WTC11 (cell line): ENCODE measurements around the gene PTPRG. TPM values are rescaled to one million over a fixed set of nuclear protein-coding genes. Genes with fewer than 3 reads are reported as not detected.
A peak's percentile ranks its signal among the peaks of the same experiment; 100 is the strongest.

ENCODE experiments used
- ATAC-seq: fragments of 200-7000 bp; cut with Tn5 transposase; 2 replicates; pipeline ENCODE4 v1.10.0; 2021; ENCODE audit warnings: mild to moderate bottlenecking, moderate library complexity
- CTCF ChIA-PET: fragments of 300-600 bp; sonication (Branson Sonifier 250); formaldehyde crosslinking; loops from one replicate; lab custom pipeline; 2021; ENCODE audit warnings: antibody characterized with exemption; lab: Charles Lee
- POLR2A ChIA-PET: fragments of 350-600 bp; sonication (Branson Sonifier 250); formaldehyde crosslinking; loops from one replicate; lab custom pipeline; 2021; ENCODE audit warnings: antibody characterized with exemption; lab: Charles Lee
- DNase-seq: peaks from one replicate; pipeline ENCODE4 v3.0.0; 2021; ENCODE audit warnings: low spot score
- H3K27ac Mint-ChIP-seq: 2 replicates; pipeline ENCODE4 v1.8.0; 2021; ENCODE audit warnings: mixed read lengths
- H3K27me3 Mint-ChIP-seq: 2 replicates; pipeline ENCODE4 v1.8.0; 2021; ENCODE audit warnings: low read depth, mild to moderate bottlenecking, moderate library complexity, mixed read lengths
- H3K36me3 Mint-ChIP-seq: 2 replicates; pipeline ENCODE4 v1.8.0; 2021; ENCODE audit warnings: mixed read lengths
- H3K4me1 Mint-ChIP-seq: 2 replicates; pipeline ENCODE4 v1.8.0; 2022; ENCODE audit warnings: mixed read lengths
- H3K4me3 Mint-ChIP-seq: 2 replicates; pipeline ENCODE4 v1.8.0; 2021; ENCODE audit warnings: mild to moderate bottlenecking, moderate library complexity, mixed read lengths
- H3K9me3 Mint-ChIP-seq: 2 replicates; pipeline ENCODE4 v1.8.0; 2021; ENCODE audit warnings: mixed read lengths
- AFF4 ChIP-seq: sonication (generic); formaldehyde crosslinking; IDR thresholded peaks from 2 replicates; pipeline ENCODE4 v1.8.1; 2023; ENCODE audit warnings: mild to moderate bottlenecking, missing genetic modification reagents, borderline replicate concordance
- E2F4 ChIP-seq: sonication (generic); formaldehyde crosslinking; IDR thresholded peaks from 2 replicates; pipeline ENCODE4 v1.8.1; 2022; ENCODE audit warnings: low read depth, mild to moderate bottlenecking, moderate library complexity, missing genetic modification reagents, borderline replicate concordance
- FOXK1 ChIP-seq: sonication (generic); formaldehyde crosslinking; IDR thresholded peaks from 2 replicates; pipeline ENCODE4 v1.8.0; 2022; ENCODE audit warnings: mild to moderate bottlenecking, moderate library complexity, missing genetic modification reagents
- NFE2L1 ChIP-seq: sonication (generic); formaldehyde crosslinking; IDR thresholded peaks from 2 replicates; pipeline ENCODE4 v1.8.1; 2023; ENCODE audit warnings: missing genetic modification reagents
- NFYB ChIP-seq: sonication (generic); formaldehyde crosslinking; conservative IDR thresholded peaks from 2 replicates; pipeline ENCODE4 v1.8.0; 2022; ENCODE audit warnings: low read depth, missing genetic modification reagents
- OVOL2 ChIP-seq: fragments of 250-450 bp; sonication (Bioruptor Pico); IDR thresholded peaks from 2 replicates; pipeline ENCODE4 v1.9.0; 2021; ENCODE audit warnings: mild to moderate bottlenecking, borderline replicate concordance
- SMAD3 ChIP-seq: sonication (generic); formaldehyde crosslinking; IDR thresholded peaks from 2 replicates; pipeline ENCODE4 v1.8.0; 2022; ENCODE audit warnings: missing genetic modification reagents, mild to moderate bottlenecking, borderline replicate concordance
- SMAD4 ChIP-seq: sonication (generic); formaldehyde crosslinking; IDR thresholded peaks from 2 replicates; pipeline ENCODE4 v1.8.0; 2022; ENCODE audit warnings: mild to moderate bottlenecking, missing genetic modification reagents
- ZNF281 ChIP-seq: sonication (generic); formaldehyde crosslinking; IDR thresholded peaks from 2 replicates; pipeline ENCODE4 v1.8.0; 2023; ENCODE audit warnings: mild to moderate bottlenecking, missing genetic modification reagents
- ZNF425 ChIP-seq: fragments of 250-450 bp; sonication (Bioruptor Pico); conservative IDR thresholded peaks from 2 replicates; pipeline ENCODE4 v1.9.0; 2021; ENCODE audit warnings: mild to moderate bottlenecking
- ZNF532 ChIP-seq: fragments of 250-450 bp; sonication (Bioruptor Pico); IDR thresholded peaks from 2 replicates; pipeline ENCODE4 v1.9.0; 2021; ENCODE audit warnings: mild to moderate bottlenecking, borderline replicate concordance
- total RNA-seq: library from RNA; stranded (reverse); gene quantifications from 3 replicates; pipeline ENCODE4 v1.2.3, GENCODE V29; 2021

PTPRG gene
- total RNA-seq, 1 experiment from 2014 or later: 106 TPM

DNA sequence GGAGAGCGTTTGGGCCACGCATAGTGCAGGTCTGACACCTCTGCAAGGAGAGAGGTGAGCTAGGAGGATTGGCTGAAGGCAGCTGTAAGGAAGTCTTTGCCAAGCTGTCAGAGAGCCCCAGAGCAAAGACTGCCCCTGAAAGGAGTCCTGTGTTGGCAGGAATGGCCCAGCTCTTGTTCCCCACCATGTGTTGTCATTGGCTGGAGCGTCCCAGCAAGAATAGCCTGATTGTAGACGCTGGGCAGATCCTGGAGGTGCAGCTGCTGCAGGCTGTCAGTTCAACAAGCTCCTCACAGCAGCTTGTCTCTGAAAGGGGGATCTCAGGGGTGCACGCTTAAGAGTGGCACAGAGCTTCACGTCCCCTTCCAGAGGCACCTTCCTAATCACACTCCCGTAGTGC is 574.4 kb downstream of the PTPRG start (continued):
- TF ChIP-seq ZNF532: no peak
- no peak for TF ChIP-seq NFYB (CRISPR knock-in tag)
- no peak for TF ChIP-seq OVOL2 (CRISPR knock-in tag)
- TF ChIP-seq SMAD3: no peak
- TF ChIP-seq ZNF425: no peak
- TF ChIP-seq ZNF281: no peak
- no peak for TF ChIP-seq FOXK1 (CRISPR knock-in tag)

DNA sequence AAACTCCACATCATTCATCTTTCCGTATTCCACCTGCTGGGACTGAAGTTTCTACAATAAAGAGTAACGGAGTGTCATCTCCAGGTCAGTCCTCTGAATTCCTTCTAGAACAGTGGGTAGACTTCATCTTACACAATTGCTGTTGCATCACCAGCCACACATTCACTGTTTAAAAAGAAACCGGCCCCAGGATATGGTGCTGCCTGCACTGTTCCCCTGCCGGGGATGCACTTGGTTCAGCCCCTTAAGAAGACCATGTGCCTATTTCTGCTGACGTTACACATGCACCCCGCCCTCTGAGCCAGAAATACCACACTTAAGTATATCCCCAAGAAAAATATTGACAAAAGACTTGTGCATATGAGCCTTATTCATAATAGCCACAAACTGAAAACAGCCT is 578.6 kb downstream of the PTPRG start:
- Mint-ChIP-seq H3K36me3 (peaks cover 15% of the 10 kb centered on the region; the same call in 1 of the 2 replicates), H3K27me3 (no peaks in the 10 kb centered on the region), H3K4me1 (peaks cover 36% of the 10 kb centered on the region), H3K27ac (0 out of 2 replicates have a peak overlapping the region, but pooled peaks have one; percentile 10), H3K9me3 (no peaks in the 10 kb centered on the region)
- POLR2A ChIA-PET: interaction anchor here (0.7 to 0.9 kb wide), 2 partner anchors 9 to 360 kb away, joined by 4 read pairs; no protein-coding TSS in a partner anchor
- ATAC-seq: no peak
- TF ChIP-seq E2F4 (CRISPR knock-in tag) (no peak), SMAD4 (CRISPR knock-in tag) (no peak), AFF4 (CRISPR knock-in tag) (no peak), NFE2L1 (CRISPR knock-in tag) (no peak)
- TF ChIP-seq, all 79 proteins: peak for 0
- DNase-seq: no peak
- no peak overlapping the region for H3K4me3 Mint-ChIP-seq
- CTCF ChIA-PET: interaction anchor here (0.6 kb wide), 1 partner anchor 411 kb away, joined by 3 read pairs; no protein-coding TSS in a partner anchor
